ENCODE data around the gene CACYBP.

The CACYBP gene

GRCh38 chr1:174975764-174976163 lies 24.0 kb upstream of the CACYBP start:
- no peak for DNase-seq

DNA sequence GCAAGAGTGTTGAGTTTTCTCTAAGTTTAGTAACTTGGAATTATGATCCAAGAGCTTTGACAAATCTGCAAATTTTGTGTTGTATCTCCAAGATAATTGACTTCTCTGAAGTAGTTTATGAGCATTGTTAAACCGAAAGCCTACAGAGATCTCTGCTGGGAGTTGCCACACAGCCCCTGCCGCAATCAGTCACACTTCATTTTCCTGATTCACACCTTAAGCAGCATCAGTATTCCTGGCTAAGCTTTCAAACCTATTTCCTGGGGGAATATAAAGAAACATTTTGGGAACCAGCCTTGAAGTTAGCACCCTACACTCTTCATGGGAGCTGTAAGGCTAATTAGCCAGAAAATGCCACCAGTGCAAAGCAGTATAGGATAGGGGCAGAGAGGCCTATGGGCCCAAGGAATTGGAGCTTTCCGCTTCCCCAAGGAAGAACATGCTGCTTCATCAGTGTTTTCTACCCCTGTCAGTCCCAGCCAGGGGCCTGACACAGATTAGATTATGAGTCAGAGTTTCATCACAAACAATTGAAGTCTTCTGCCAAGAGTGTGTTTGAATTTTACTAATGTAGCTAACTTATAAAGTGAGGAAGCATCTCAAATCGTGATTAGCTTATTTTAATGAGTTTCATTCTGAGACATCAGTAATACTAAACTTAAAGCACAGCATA lies 23.2 kb upstream of the CACYBP start:
- DNase-seq = no peak

GRCh38 chr1:174982971-174983689 lies 16.6 kb upstream of the CACYBP start:
- peak; percentile 36 for DNase-seq

- DNase-seq = no peak
These were observed 14.8 kb upstream of the CACYBP start for GRCh38 chr1:174984952-174985351.

DNA sequence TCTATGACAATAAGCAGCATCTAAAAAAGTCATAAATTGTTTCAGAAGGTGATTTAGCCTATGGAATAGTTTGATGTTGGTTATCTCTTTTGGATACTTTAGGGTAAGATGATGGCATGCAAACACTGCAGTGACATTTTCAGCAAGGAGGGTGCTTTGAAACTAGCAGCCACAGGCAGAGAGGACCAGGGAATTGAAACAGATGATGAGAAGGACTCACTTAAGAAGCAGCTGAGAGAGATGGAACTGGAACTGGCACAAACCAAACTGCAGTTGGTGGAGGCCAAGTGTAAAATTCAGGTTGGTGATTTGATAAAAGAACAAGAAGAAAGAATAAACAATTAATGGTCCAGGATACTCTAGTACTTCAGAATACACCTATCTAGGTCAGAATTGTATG lies 11.2 kb upstream of the CACYBP start:
- no peak for DNase-seq

DNA sequence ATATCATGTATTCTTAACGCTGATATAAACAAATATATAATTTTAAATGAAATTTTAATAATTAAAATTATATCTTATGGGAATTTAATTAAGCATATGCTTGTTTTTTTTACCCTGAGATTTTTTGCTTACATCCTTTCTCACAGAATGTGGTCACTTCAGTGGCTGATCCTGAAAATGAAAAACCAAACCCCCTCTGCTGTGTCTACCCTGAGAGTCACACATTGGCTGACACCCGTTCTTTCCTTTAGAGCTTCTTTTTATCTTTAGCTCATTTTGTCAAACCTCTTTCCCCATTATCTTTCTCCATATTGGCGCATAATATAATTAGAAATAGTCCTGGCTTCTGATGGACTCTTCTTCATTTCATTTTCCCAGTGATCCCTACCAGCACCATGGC lies 10.8 kb upstream of the CACYBP start:
- DNase-seq = no peak

DNA sequence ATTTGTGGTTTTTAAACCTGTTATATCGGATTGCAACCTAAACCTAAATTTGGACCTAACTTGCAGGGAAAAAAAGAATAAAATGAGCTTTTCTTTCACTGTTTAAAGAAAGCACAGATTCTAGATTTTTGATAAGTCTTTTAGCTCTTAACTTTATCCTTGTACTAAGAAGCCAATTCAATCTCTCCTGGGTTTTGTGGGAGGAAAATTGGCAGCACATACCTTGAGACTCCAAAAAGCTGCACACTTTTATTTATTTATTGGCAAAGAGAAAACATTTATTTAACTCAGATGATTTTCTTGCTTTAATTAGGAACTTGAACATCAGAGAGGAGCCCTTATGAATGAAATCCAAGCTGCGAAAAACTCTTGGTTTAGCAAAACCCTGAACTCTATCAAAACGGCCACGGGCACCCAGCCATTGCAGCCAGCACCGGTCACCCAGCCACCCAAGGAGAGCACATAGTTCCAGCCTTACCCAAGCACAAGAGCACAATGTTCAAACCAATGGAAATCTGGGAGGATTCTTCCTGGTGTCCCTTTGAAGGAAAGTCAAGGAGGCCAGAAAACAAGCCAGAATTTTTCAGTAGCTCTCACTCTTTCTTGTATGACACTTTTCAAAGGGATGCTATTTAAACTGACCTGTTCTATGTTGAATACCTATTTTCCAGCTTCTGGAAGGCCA lies 10.1 kb upstream of the CACYBP start:
- DNase-seq = no peak

DNA sequence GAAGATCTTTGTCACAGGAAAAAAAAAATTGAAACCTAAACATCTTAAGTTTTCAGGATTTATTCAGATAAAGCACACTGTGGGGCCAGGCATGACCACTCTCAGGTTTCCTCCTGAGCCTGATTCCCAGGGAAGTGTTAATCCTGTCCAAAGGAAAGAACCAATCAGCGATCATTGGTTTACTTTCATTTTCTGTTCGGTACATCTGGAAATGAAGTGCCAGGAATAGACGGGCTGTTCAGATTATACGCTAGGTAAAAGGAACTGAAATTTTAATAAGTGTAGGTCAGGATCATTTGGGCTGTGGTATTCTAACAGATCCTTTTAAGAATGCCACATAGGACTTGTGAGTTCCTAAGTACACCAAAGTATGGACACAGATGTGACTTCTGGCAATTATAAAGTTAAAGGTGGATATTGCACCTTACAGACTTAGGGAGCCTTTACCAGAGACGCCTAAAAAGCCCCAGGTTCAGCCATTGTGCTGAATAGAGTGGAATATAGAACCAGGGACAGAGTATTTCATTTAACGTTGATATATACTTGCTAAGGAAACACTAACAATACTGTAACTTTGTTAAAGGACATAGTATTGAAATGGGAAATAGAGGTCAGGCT lies 9.3 kb upstream of the CACYBP start:
- DNase-seq = no peak

GRCh38 chr1:174991473-174991872 lies 8.3 kb upstream of the CACYBP start:
- no peak for DNase-seq

GRCh38 chr1:174995121-174995520 lies 4.6 kb upstream of the CACYBP start:
- no peak for DNase-seq

DNA sequence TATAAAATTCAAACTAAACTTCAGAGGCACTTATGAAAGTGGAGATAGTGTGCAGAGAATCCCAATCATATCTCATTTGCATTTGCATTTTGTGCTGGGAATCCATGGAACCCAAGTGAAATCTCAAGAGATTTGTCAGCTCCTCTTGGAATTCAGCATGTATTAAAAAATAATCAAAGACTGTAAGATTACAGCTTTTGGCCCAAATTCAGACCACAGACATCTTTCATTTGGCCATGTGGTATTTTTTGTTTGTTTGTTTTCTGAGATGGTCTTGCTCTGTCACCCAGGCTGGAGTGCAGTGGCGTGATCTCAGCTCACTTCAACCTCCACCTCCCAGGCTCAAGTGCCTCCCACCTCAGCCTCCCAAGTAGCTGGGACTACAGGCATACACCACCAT lies 3.8 kb upstream of the CACYBP start:
- no peak for DNase-seq

- no peak for DNase-seq
These were observed 3.3 kb upstream of the CACYBP start for GRCh38 chr1:174996476-174996875.

- DNase-seq = no peak
These were observed 2.7 kb upstream of the CACYBP start for GRCh38 chr1:174997041-174997440.

DNA sequence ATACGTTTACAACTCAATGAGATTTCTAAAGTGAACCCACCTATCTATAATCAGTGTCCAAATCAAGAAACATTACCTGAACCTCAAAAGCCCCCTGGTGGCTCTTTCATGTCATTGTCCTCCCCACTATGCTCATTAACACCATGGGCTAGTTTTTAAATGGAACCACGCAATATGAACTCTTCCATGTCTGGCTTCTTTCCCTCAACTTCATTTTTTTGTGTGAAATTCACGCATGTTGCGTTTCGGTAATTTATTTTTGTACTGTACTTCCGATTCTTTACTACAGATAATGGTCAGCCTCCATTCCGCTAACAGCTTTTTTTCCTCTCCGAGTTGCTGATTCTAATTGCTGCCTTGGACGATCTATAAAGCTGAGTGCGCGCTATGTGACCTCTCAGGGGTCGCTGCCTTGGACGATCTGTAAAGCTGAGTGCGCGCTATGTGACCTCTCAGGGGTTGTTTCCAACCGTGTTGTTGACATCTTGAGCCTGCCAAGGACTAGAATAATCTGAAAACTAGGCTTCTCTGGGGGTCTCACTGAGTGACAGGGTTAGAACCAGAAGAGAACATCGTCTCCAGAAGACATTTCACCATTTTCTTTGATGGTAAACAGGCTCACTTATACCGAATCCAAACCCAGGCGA lies 1.1 kb upstream of the CACYBP start:
- DNase-seq = peak; percentile 46

DNA sequence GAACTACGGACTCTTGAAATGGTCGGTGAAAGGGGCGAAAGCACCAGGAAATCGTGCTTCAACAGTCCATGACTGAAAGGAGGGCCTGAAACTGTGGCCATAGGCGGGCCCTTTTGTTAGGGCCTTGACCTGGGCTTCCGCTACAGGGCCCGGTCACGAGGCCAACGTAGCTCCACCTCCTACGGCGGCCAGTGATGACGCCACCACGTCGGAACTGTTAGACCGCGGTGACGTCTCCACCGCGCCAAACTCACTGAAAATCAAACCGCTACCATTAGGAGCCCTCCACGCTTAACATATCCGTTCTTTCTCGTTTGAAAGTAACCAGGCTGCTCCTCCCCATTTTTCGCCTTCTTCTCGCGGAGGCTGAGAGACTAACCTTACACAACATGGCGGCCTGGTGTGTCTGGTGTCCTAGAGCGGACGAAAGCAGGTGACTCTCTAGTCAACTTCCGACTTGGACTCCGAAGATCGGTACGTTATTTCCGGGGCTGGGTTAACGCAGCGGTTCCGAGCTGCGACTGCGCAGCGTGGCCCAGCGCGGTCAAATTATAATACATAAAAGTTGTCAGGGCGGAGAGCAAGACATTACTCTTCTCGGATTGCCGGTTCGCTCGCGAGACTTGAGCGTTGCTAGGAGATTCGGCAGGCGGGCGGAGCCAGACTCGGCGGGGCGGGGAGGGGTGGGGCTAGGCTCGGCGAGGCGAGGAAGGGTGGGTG lies 371 bp upstream of the CACYBP start:
- DNase-seq = peak; percentile 96

DNA sequence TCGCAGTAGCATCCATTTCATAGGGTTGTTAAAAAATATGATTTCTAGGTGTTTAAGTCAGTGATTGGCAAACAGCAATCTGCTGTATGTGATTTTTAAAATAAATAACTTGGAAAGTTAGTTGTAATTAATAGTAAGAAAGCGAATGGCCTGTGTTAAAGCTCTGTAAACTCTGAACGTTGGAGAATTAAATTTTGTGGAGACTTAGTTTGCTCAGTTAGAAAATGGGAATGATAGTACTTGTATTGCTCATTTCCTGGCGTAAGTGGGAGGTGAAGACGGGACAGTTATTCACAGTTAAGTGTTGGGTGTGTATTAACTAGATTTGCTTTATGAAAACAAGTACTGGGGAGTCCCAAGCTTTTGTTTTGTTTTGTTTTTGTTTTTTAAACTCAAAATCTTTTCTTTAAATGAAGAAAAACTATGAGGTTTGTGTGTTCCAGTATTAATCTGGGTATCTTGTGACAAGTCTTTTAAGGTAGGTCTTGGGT lies 995 bp downstream of the CACYBP start:
- DNase-seq = no peak

- DNase-seq = no peak
These were observed 3.3 kb downstream of the CACYBP start for GRCh38 chr1:175002910-175003517.

DNA sequence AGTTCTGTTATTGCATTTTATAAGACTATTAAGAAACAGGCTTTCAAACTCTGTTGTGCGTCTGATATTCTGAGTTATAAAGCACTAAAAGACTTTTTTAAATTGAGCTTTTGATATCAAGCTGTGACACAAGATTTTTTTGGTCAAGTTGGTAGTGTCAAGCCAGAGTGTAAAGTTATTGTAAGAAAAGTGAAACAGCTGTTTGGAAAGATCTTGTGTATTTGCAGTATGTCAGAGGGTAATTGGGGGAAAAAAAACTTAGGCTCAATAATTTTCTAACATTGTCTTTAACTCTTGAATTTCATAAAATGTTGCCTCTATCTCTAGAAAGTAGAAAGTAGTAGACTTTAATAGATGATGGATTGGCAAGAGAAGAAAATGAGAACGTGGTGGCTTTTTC lies 3.8 kb downstream of the CACYBP start:
- no peak for DNase-seq

GRCh38 chr1:175005085-175005783 lies 5.5 kb downstream of the CACYBP start:
- DNase-seq = no peak

DNA sequence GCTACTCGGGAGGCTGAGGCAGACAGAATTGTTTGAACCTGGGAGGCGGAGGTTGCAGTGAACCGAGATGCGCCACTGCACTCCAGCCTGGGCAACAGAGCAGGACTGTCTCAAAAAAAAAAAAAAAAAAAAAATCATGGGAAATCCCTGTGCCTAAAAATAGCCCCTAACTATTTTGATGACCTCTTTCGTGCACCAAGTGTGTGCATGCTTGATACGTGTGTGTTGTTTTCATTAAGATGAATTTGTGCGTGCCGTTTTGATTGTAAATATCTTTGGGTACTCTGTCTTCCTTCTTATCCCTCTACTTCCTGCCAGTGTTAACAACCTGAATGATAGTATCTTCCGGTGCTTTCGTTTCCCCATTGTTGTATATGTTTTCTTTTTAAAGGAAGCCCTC lies 9.8 kb downstream of the CACYBP start:
- DNase-seq = no peak

GRCh38 chr1:175013445-175013844 lies 13.7 kb downstream of the CACYBP start:
- no peak for DNase-seq
